GM21717 (cell line): ENCODE measurements around the gene SMIM24.
"Not testable (repeated sequence)": the region's sequence is repeated elsewhere in the genome, so short reads cannot be mapped to it uniquely, and the experiment has no call there.

Experiments used
- ATAC-seq: cut with Tn5 transposase; IDR thresholded peaks from one replicate; pipeline ENCODE4 v1.9.1; 2021; ENCODE audit warnings: mild to moderate bottlenecking, moderate library complexity; ENCODE audit not compliant: unreplicated experiment

The SMIM24 gene

DNA sequence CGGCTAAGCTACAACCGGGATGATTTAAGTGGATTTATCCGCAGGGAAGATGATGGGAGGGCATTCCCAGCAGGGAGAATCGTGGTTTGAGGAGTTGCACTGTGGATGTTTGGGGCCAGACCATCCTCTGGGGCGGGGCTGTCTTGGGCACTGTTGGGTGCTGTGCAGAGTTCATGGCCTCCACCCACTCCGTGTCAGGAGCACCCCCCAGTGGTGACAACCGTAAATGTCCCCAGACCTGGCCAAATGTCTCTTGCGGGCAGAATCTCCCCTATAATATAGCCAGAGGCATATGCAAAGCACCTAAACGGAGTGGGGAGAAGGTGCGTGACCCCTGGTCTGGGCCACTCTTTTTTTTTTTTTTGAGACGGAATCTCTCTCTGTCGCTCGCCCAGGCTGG lies 40.2 kb downstream of the SMIM24 start:
- ATAC-seq, result no peak

DNA sequence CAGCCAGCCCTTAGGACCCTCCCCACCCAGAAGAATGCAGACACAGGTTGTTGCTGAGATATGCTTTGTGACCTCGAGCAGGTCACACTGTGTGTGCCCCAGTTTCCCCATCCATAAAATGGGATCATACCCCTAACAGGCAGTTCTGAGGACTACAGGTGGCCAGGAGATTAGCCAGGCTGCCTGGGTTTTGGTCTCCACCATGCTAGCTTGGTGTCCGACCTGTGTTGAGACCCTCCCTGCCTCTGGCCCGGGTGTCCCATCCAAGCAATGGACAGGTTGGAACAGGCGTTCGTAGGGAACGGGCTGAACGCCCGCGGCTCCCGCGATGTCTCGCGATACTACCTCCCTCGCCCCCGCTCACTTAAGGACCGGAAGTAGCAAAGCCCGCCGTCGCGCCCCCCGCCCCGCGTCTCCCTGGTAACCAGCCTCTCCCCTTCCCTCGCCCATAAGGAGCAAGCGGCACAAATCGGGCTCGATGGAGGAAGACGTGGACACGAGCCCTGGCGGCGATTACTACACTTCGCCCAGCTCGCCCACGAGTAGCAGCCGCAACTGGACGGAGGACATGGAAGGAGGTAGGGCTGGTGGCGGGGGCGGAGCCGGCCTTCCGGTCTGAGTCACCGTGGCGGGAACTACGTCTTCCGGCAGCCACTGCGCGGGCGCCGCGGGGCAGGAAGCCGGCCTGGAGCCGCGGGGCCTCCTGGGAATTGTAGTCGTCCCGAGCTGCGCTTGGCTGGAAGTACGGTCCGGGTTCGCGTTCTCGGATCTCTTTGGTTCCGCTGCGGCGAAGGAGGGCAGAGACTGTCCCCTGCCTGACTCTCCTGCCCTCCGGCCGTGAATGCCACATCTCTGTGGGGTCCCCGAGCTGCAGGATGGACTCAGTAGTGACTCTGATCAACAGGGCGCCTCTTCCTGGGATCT lies 45.4 kb downstream of the SMIM24 start:
- ATAC-seq, result peak; percentile 68

DNA sequence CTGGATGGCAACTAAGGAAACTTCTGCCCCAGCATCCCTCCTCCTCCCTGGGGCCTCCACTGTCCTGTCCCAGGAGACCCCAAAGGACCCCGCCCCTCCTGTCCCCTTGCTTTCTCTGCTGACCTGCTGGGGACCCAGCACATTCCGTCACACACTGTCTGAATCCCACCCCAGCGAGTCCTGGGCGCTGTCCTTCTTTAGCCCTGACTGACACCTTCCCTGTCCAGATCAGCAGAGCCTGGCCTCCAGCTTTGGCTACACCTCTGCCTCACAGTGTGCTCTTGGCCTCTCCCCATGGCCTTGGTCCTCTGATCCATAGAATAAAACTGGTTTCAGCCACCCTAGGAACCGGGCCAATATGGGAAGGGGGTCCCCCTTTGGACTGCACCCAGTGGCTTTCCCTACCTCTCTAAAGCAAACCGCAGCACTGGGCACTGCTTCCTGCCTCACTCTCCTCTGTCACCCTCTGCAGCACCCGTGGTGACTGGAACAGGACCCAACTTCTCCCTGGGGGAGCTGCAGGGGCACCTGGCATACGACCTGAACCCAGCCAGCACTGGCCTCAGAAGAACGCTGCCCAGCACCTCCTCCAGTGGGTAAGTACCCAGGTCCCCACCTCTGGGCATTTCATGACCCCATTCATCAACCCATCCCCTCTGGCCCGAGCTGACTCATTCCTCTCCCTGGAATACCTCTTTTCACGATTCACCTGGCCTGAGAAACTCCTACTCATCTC lies 46.4 kb downstream of the SMIM24 start:
- ATAC-seq, result no peak

DNA sequence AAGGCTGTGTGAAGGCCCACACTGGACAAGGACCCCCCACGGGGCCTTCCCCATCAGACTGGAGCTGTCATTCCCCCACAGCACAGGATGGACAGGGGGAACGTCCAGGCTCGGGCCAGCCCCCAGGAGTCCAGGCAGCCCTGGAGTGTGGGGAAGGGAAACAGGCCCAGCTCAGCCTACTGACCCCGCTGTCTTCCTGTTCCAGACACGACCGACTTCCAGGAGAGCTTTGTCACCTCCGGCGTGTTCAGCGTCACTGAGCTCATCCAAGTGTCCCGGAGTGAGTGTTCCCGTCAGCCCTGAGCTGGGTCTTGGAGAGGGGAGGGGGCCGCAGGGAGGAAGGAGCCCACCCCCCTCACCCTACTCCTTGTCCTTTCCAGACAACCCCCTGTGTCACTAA lies 47.0 kb downstream of the SMIM24 start:
- ATAC-seq, result no peak

DNA sequence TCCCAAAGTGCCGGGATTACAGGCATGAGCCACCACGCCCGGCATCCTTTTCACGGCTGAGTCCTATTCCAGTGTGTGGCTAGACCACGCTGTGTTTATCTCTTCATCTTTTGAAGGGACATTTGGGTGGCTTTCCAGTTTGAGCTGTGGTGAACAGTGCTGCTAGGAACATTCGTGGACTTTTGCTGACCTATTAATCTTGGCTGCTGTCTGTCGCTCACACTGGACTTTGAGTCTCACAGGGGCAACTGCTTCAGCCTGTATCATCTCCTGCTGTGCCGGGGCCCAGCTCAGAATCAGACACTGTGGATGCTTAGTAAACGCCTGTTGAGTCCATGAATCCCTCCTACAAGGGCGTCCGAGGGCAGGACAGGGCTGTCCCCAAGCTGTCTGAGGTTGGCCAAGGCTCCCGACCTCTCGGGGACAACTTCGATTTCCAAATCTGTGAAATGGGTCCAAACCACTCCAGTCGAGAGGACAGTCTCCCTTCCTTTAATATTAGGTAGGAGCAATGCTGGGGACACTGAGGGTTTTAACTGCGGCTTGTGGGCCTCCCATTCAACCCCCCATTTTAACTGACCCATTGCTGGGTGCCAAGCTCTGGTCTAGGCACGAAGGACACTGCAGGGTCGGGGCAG lies 48.4 kb downstream of the SMIM24 start:
- ATAC-seq, result no peak

DNA sequence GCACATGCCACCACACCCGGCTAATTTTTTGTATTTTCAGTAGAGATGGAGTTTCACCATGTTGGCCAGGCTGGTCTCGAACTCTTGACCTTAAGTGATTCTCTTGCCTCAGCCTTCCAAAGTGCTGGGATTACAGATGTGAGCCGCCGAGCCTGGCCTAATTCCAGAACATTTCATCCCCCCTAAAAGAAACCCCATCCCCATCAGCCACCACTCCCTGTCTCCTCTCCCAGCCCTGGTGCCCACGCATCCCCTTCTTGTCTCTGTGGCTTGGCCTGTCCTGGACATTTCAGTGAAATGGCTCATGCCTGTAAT lies 50.0 kb downstream of the SMIM24 start:
- not testable (repeated sequence) for ATAC-seq

DNA sequence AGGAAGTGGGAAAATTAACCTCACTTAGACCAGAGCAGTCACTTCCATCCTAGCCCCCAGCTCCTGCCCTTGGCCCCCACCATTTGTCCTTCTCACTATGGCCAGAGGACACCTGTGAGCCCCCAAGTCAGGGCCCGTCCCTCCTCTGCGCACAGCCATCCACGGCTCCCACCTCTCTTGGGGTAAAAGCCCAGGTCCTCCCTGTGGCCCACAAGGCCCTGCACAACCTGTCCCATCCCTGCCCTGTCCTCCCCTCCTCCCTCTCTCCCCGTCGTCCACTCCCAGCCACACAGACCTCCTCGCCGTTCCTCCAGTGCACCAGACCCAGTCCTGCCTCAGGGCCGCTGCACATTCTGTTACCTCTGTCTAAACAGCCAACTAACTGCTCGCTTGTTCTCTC lies 53.9 kb downstream of the SMIM24 start:
- ATAC-seq, result no peak
